K562 (cell line): Measurements from ENCODE around the gene MYCBP2. TPM values are rescaled to one million over a fixed set of nuclear protein-coding genes. Genes with fewer than 3 reads are reported as not detected.

Experiments
- ATF6 ChIP-seq: sonication (generic); formaldehyde crosslinking; IDR thresholded peaks from 2 replicates; pipeline ENCODE4 v1.4.0; 2020; ENCODE audit warnings: mild to moderate bottlenecking, missing genetic modification reagents
- EP300 ChIP-seq: IDR thresholded peaks from 2 replicates; pipeline ENCODE4 v1.6.1; 2012; ENCODE audit warnings: low read length, improper control_type of control experiment
- ETV5 ChIP-seq: sonication (generic); formaldehyde crosslinking; IDR thresholded peaks from 2 replicates; pipeline ENCODE4 v1.4.0; 2020; ENCODE audit warnings: low read depth, mild to moderate bottlenecking, missing genetic modification reagents
- HDAC3 ChIP-seq: fragments of 450-650 bp; IDR thresholded peaks from 2 replicates; pipeline ENCODE4 v1.6.1; 2018; ENCODE audit warnings: borderline replicate concordance, mild to moderate bottlenecking, moderate library complexity; ENCODE audit not compliant: partially characterized antibody
- HNRNPLL ChIP-seq: fragments of 200-400 bp; formaldehyde crosslinking; IDR thresholded peaks from 2 replicates; pipeline ENCODE4 v1.6.1; 2017; ENCODE audit warnings: low read length, low read depth, mild to moderate bottlenecking; ENCODE audit not compliant: poor library complexity, severe bottlenecking
- JUND ChIP-seq, 2 experiments: IDR thresholded peaks; 2 replicates in 1 of 2; 3 replicates in 1 of 2; pipeline ENCODE4 v1.6.1; 2011; ENCODE audit warnings: borderline replicate concordance in 2 of 2, low read depth in 2 of 2, low read length in 2 of 2, improper control_type of control experiment in 1 of 2, missing biosample characterization in 1 of 2, missing genetic modification characterization in 1 of 2, missing genetic modification reagents in 1 of 2
- L3MBTL2 ChIP-seq: fragments of 450-650 bp; IDR thresholded peaks from 2 replicates; pipeline ENCODE4 v1.6.1; 2016; ENCODE audit warnings: mild to moderate bottlenecking, moderate library complexity
- MAZ ChIP-seq, 2 experiments: fragments of 450-650 bp in 1 of 2; sonication (generic) in 1 of 2; formaldehyde crosslinking; IDR thresholded peaks in 1 of 2; conservative IDR thresholded peaks in 1 of 2; 2 replicates each; pipeline versions ENCODE4 v1.4.0 to v1.5.0; 2020; ENCODE audit warnings: mild to moderate bottlenecking in 1 of 2, missing genetic modification reagents in 1 of 2
- MNT ChIP-seq, 2 experiments: fragments of 450-650 bp; conservative IDR thresholded peaks; 2 replicates each; pipeline ENCODE4 v1.6.1; 2017; ENCODE audit warnings: mild to moderate bottlenecking in 2 of 2, moderate library complexity in 2 of 2
- NBN ChIP-seq: fragments of 450-650 bp; IDR thresholded peaks from 2 replicates; pipeline ENCODE4 v1.6.1; 2016; ENCODE audit warnings: low read depth, mild to moderate bottlenecking
- RCOR1 ChIP-seq, 2 experiments: IDR thresholded peaks; 2 replicates each; pipeline ENCODE4 v1.6.1; 2012; ENCODE audit warnings: low read depth in 2 of 2, low read length in 2 of 2, borderline replicate concordance in 1 of 2, improper control_type of control experiment in 1 of 2
- SIX5 ChIP-seq, 2 experiments: IDR thresholded peaks; 2 replicates each; pipeline ENCODE4 v1.6.1; 2011; ENCODE audit warnings: low read length in 2 of 2, borderline replicate concordance in 1 of 2, low read depth in 1 of 2, mild to moderate bottlenecking in 1 of 2, moderate library complexity in 1 of 2; ENCODE audit not compliant: insufficient read depth in 1 of 2
- TFAP4 ChIP-seq: sonication (generic); formaldehyde crosslinking; IDR thresholded peaks from 2 replicates; pipeline ENCODE4 v1.8.0; 2022; ENCODE audit warnings: missing genetic modification reagents, mild to moderate bottlenecking, moderate library complexity, borderline replicate concordance
- polyA plus RNA-seq, 8 experiments: library from polyadenylated mRNA; depleted of rRNA in 4 of 8; stranded (reverse) in 5 of 8; unstranded in 3 of 8; fragments of >200 nt; fragmentation: Nextera tagmentation in 2 of 8; fragmentation: Illumina TruSeq in 1 of 8; extraction: Ambion mirVana in 2 of 8; extraction: Trizol in 1 of 8; gene quantifications; 2 replicates each; pipeline versions ENCODE4 v1.2.1 to v1.2.3, GENCODE V29; 2011 to 2014; ENCODE audit warnings: inconsistent platforms in 1 of 8, missing spikeins in 1 of 8
- total RNA-seq, 7 experiments: library from RNA; depleted of rRNA in 6 of 7; stranded (reverse); fragments of >200 nt in 6 of 7; fragmentation: Illumina TruSeq in 2 of 7; extraction: Trizol in 2 of 7; gene quantifications; 2 replicates each; pipeline versions ENCODE4 v1.2.1 to v1.2.3, GENCODE V29; 2011 to 2021; ENCODE audit warnings: low replicate concordance in 1 of 7

The MYCBP2 gene
- total and polyA plus RNA-seq, 9 of the 15 experiments (the other 6 are each of a cell fraction or from before 2014, with no cell fraction given): 13.2 to 47.2 (median 28.9) TPM

- TF ChIP-seq MNT (conservative IDR thresholded peaks at IDR 0.05) (peak in 1 of 2 experiments; percentile 40; a peak in 3 of 4 replicates), NBN (peak; percentile 70), TFAP4 (CRISPR knock-in tag) (peak; percentile 56; the same call in 1 of the 2 replicates), EP300 (peak; percentile 23; the same call in 1 of the 2 replicates), SIX5 (IDR thresholded peaks at IDR 0.05; ENCODE audit: borderline replicate concordance in 1 of 2, insufficient read depth in 1 of 2, low read depth in 1 of 2, low read length in 2 of 2) (no peak), RCOR1 (IDR thresholded peaks at IDR 0.05; ENCODE audit: borderline replicate concordance in 1 of 2, low read depth in 2 of 2, low read length in 2 of 2) (peak in 1 of 2 experiments; percentile 67; a peak in 1 of 4 replicates), MAZ (CRISPR knock-in tag; conservative IDR thresholded peaks at IDR 0.05 in 1 of 2, IDR thresholded peaks at IDR 0.05 in 1 of 2) (peak; percentile 65 to 88), ETV5 (CRISPR knock-in tag) (0 out of 2 replicates have a peak, but pooled peaks have one; percentile 2), L3MBTL2 (peak; percentile 47; the same call in 1 of the 2 replicates), HNRNPLL (peak; percentile 78), HDAC3 (peak; percentile 53), ATF6 (CRISPR knock-in tag) (no peak), JUND (IDR thresholded peaks at IDR 0.05; ENCODE audit: borderline replicate concordance, low read depth, low read length) (peak; percentile 63; the same call in 1 of the 2 replicates), JUND (tag; IDR thresholded peaks at IDR 0.05; ENCODE audit: borderline replicate concordance, low read depth, low read length) (peak; percentile 23; the same call in 1 of the 3 replicates)
Observed at GRCh38 chr13:77326905-77327604, at the start of gene MYCBP2 (continued).
